Neural cell (in vitro differentiated cells): Measurements from ENCODE around the gene CSNK1G3.

Experiments
- EP300 ChIP-seq: fragments of 450-650 bp; conservative IDR thresholded peaks from 2 replicates; pipeline ENCODE4 v1.6.1; 2014; ENCODE audit warnings: antibody characterized with exemption, mild to moderate bottlenecking, moderate library complexity; ENCODE audit not compliant: poor library complexity, severe bottlenecking
- EZH2 ChIP-seq: fragments of 200-600, 300-800 bp; shearing (Covaris generic), sonication (generic); IDR thresholded peaks from 2 replicates; pipeline ENCODE4 v1.6.1; 2014; ENCODE audit warnings: antibody characterized with exemption, low read length, borderline replicate concordance, mild to moderate bottlenecking; ENCODE audit not compliant: insufficient read depth, poor library complexity, severe bottlenecking
- POLR2AphosphoS5 ChIP-seq: IDR thresholded peaks from 2 replicates; pipeline ENCODE4 v1.6.1; 2012
- RAD21 ChIP-seq: fragments of 450-650 bp; conservative IDR thresholded peaks from 2 replicates; pipeline ENCODE4 v1.6.1; 2014; ENCODE audit warnings: antibody characterized with exemption, mild to moderate bottlenecking, moderate library complexity
- SMC3 ChIP-seq: fragments of 450-650 bp; conservative IDR thresholded peaks from 2 replicates; pipeline ENCODE4 v1.6.1; 2014; ENCODE audit warnings: antibody characterized with exemption, mild to moderate bottlenecking, moderate library complexity; ENCODE audit not compliant: poor library complexity
- TAF1 ChIP-seq: IDR thresholded peaks from 2 replicates; pipeline ENCODE4 v1.6.1; 2012; ENCODE audit warnings: low read depth
- TF ChIP-seq, protein P1 (sequence below): fragments of 450-650 bp; IDR thresholded peaks from 2 replicates; pipeline ENCODE4 v1.5.1; 2014; ENCODE audit warnings: antibody characterized with exemption, mild to moderate bottlenecking, moderate library complexity; ENCODE audit not compliant: poor library complexity, severe bottlenecking
- TF ChIP-seq, protein P2 (sequence below): IDR thresholded peaks from 2 replicates; pipeline ENCODE4 v1.6.1; 2012; ENCODE audit warnings: borderline replicate concordance

DNA sequence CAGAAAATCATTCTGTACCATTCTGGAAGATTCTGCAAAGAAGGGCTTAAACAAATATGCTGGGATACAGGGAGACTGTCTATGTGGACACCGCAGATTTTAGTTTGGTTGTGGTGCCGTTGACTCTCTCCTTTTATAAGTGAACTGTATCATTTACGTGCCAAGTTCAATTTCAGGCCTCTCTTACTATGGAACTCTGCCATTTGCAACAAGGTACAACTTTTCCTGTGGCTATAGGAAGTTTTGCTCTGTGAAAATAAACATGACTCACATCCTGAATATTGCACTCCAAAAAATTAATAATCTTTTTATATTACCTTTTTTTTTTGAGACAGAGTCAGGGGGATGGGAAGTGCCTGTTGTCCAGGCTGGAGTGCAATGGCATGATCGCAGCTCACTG is 29.7 kb upstream of the CSNK1G3 start:
- TF ChIP-seq, protein P1, sequence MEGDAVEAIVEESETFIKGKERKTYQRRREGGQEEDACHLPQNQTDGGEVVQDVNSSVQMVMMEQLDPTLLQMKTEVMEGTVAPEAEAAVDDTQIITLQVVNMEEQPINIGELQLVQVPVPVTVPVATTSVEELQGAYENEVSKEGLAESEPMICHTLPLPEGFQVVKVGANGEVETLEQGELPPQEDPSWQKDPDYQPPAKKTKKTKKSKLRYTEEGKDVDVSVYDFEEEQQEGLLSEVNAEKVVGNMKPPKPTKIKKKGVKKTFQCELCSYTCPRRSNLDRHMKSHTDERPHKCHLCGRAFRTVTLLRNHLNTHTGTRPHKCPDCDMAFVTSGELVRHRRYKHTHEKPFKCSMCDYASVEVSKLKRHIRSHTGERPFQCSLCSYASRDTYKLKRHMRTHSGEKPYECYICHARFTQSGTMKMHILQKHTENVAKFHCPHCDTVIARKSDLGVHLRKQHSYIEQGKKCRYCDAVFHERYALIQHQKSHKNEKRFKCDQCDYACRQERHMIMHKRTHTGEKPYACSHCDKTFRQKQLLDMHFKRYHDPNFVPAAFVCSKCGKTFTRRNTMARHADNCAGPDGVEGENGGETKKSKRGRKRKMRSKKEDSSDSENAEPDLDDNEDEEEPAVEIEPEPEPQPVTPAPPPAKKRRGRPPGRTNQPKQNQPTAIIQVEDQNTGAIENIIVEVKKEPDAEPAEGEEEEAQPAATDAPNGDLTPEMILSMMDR, result no peak
- TF ChIP-seq EP300, result no peak
- TF ChIP-seq, protein P2, sequence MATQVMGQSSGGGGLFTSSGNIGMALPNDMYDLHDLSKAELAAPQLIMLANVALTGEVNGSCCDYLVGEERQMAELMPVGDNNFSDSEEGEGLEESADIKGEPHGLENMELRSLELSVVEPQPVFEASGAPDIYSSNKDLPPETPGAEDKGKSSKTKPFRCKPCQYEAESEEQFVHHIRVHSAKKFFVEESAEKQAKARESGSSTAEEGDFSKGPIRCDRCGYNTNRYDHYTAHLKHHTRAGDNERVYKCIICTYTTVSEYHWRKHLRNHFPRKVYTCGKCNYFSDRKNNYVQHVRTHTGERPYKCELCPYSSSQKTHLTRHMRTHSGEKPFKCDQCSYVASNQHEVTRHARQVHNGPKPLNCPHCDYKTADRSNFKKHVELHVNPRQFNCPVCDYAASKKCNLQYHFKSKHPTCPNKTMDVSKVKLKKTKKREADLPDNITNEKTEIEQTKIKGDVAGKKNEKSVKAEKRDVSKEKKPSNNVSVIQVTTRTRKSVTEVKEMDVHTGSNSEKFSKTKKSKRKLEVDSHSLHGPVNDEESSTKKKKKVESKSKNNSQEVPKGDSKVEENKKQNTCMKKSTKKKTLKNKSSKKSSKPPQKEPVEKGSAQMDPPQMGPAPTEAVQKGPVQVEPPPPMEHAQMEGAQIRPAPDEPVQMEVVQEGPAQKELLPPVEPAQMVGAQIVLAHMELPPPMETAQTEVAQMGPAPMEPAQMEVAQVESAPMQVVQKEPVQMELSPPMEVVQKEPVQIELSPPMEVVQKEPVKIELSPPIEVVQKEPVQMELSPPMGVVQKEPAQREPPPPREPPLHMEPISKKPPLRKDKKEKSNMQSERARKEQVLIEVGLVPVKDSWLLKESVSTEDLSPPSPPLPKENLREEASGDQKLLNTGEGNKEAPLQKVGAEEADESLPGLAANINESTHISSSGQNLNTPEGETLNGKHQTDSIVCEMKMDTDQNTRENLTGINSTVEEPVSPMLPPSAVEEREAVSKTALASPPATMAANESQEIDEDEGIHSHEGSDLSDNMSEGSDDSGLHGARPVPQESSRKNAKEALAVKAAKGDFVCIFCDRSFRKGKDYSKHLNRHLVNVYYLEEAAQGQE, result no peak
- TF ChIP-seq POLR2AphosphoS5, result no peak
- no peak for TF ChIP-seq EZH2
- TF ChIP-seq RAD21, result no peak
- no peak for TF ChIP-seq SMC3
- no peak for TF ChIP-seq TAF1
